AG04450 (cell line): ENCODE measurements around the gene MAML2. TPM values are rescaled to one million over a fixed set of nuclear protein-coding genes. Genes with fewer than 3 reads are reported as not detected.

Source experiments
- CTCF ChIA-PET: fragments of 300-600, 350-600 bp; formaldehyde crosslinking; extraction: SDS; loops from one replicate; lab custom pipeline; 2022; ENCODE audit warnings: antibody characterized with exemption, inconsistent platforms; lab: Charles Lee
- POLR2A ChIA-PET: fragments of 350-600 bp; formaldehyde crosslinking; extraction: SDS; loops from one replicate; lab custom pipeline; 2021; ENCODE audit warnings: antibody characterized with exemption, inconsistent platforms; lab: Yijun Ruan, JAX
- DNase-seq: peaks from one replicate; pipeline ENCODE4 v3.0.0-alpha.2; 2011; ENCODE audit warnings: low read depth, low spot score
- H3K27ac ChIP-seq: one replicate; pipeline ENCODE4 v1.5.1; 2012; ENCODE audit warnings: low read depth, low read length, control low read depth
- H3K27me3 ChIP-seq: one replicate; pipeline ENCODE4 v1.6.0; 2012; ENCODE audit warnings: low read length; ENCODE audit not compliant: control insufficient read depth, insufficient read depth
- H3K4me3 ChIP-seq: 2 replicates; pipeline ENCODE4 v1.5.1; 2011; ENCODE audit warnings: mild to moderate bottlenecking, low read depth, low read length, control low read depth
- H3K9me3 ChIP-seq: 2 replicates; pipeline ENCODE4 v1.5.1; 2012; ENCODE audit warnings: low read length; ENCODE audit not compliant: control insufficient read depth, insufficient read depth
- polyA plus RNA-seq: library from polyadenylated mRNA; depleted of rRNA; stranded (reverse); fragments of >200 nt; gene quantifications from 2 replicates; pipeline ENCODE4 v1.2.3, GENCODE V29; 2011
- TF ChIP-seq, protein P1 (sequence below): IDR thresholded peaks from 2 replicates; pipeline ENCODE4 v1.5.1; 2011; ENCODE audit warnings: low read depth, low read length, control low read depth, inconsistent platforms

Gene MAML2
- polyA plus RNA-seq, 1 experiment: 23.0 TPM

GRCh38 chr11:96086111-96086510 is 256.9 kb downstream of the MAML2 start:
- ChIA-PET CTCF (interaction anchor here (0.8 to 1.5 kb wide), 2 partner anchors 30 to 66 kb away, joined by 3 to 7 read pairs; no protein-coding TSS in a partner anchor), POLR2A (no interaction called here)
- DNase-seq: no peak
- H3K27me3 ChIP-seq: no peaks in the 10 kb centered on the region
- TF ChIP-seq, protein P1, sequence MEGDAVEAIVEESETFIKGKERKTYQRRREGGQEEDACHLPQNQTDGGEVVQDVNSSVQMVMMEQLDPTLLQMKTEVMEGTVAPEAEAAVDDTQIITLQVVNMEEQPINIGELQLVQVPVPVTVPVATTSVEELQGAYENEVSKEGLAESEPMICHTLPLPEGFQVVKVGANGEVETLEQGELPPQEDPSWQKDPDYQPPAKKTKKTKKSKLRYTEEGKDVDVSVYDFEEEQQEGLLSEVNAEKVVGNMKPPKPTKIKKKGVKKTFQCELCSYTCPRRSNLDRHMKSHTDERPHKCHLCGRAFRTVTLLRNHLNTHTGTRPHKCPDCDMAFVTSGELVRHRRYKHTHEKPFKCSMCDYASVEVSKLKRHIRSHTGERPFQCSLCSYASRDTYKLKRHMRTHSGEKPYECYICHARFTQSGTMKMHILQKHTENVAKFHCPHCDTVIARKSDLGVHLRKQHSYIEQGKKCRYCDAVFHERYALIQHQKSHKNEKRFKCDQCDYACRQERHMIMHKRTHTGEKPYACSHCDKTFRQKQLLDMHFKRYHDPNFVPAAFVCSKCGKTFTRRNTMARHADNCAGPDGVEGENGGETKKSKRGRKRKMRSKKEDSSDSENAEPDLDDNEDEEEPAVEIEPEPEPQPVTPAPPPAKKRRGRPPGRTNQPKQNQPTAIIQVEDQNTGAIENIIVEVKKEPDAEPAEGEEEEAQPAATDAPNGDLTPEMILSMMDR: no peak
- H3K9me3 ChIP-seq: no peaks in the 10 kb centered on the region
- no peak overlapping the region for H3K27ac ChIP-seq
- H3K4me3 ChIP-seq: no peak overlapping the region

- ChIA-PET POLR2A (no interaction called here), CTCF (interaction anchor here (1.5 kb wide), 1 partner anchor 30 kb away, joined by 7 read pairs; no protein-coding TSS in a partner anchor)
- DNase-seq: no peak
- Histone ChIP-seq H3K4me3 (no peak overlapping the region), H3K27me3 (no peaks in the 10 kb centered on the region), H3K27ac (no peak overlapping the region), H3K9me3 (no peaks in the 10 kb centered on the region)
- TF ChIP-seq, protein P1: no peak
Observed at GRCh38 chr11:96085319-96085930, 257.6 kb downstream of the MAML2 start.

DNA sequence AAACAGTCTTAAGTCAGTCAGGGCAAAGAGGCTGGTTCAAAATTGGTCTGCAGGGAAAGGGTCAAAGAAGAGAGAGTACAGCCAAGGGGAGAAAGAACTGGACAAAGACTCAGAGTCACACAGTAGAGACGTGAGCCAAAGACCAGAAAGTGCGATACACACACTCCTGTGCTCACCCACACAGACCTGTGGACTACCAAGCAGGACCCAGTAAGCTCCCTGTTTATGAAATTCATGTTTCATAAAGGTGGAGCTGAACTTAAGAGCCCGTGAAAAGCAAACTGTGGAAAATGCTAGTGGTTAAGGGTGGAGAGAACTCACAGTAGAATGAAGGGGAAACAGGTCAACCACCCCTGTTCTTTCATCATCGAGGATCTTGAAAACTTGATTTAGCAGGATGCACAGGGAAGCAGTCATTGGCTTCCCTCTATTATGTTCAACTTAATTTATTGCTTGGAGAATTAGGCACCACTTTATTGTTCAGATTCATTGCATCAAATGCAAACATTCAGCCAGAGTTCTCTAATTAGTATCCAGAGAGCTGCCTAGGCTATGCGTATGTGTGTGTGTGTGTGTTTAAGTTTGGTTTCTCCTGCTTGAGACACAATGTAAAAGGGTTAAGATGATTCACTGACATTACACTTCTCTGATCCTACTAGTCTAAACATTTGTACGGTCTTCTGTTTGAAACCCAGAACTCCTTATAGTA is 258.2 kb downstream of the MAML2 start:
- no peaks in the 10 kb centered on the region for H3K9me3 ChIP-seq
- DNase-seq: no peak
- ChIA-PET CTCF (interaction anchor here (1.2 to 1.5 kb wide), 2 partner anchors 29 to 258 kb away, joined by 4 to 7 read pairs; partner anchors contain the start of gene MAML2), POLR2A (no interaction called here)
- H3K4me3 ChIP-seq: no peak overlapping the region
- no peak overlapping the region for H3K27ac ChIP-seq
- no peaks in the 10 kb centered on the region for H3K27me3 ChIP-seq
- TF ChIP-seq, protein P1: no peak

- no peak overlapping the region for H3K27ac ChIP-seq
- ChIA-PET POLR2A (no interaction called here), CTCF (no interaction called here)
- H3K4me3 ChIP-seq: no peak overlapping the region
- H3K9me3 ChIP-seq: no peaks in the 10 kb centered on the region
- no peak for DNase-seq
- H3K27me3 ChIP-seq: no peaks in the 10 kb centered on the region
- TF ChIP-seq, protein P1: no peak
Observed at GRCh38 chr11:96082936-96083335, 260.1 kb downstream of the MAML2 start.
